K562 (cell line): Measurements from ENCODE around the gene ZNF800. TPM values are rescaled to one million over a fixed set of nuclear protein-coding genes. Genes with fewer than 3 reads are reported as not detected.
A peak's percentile ranks its signal among the peaks of the same experiment; 100 is the strongest.

Source experiments
- BMI1 ChIP-seq: fragments of 150-350 bp; IDR thresholded peaks from 2 replicates; pipeline ENCODE4 v1.6.1; 2014; ENCODE audit warnings: low read length
- CBX5 ChIP-seq: IDR thresholded peaks from 2 replicates; pipeline ENCODE4 v1.6.1; 2014; ENCODE audit warnings: low read depth, borderline replicate concordance
- CTCFL ChIP-seq: IDR thresholded peaks from 2 replicates; pipeline ENCODE4 v1.6.1; 2011; ENCODE audit warnings: borderline replicate concordance, low read depth, mild to moderate bottlenecking, moderate library complexity, low read length; ENCODE audit not compliant: insufficient read depth, poor library complexity, severe bottlenecking
- EP300 ChIP-seq: IDR thresholded peaks from 2 replicates; pipeline ENCODE4 v1.6.1; 2012; ENCODE audit warnings: low read length, improper control_type of control experiment
- HMG20B ChIP-seq: fragments of 250-450 bp; sonication (Bioruptor Pico); IDR thresholded peaks from 2 replicates; pipeline ENCODE4 v1.5.0; 2021; ENCODE audit warnings: mild to moderate bottlenecking
- RBBP5 ChIP-seq: fragments of 200-600 bp; sonication (generic); IDR thresholded peaks from 2 replicates; pipeline ENCODE4 v1.6.1; 2012; ENCODE audit warnings: borderline replicate concordance, mild to moderate bottlenecking, low read length, control low read depth, inconsistent platforms; ENCODE audit not compliant: insufficient read depth, poor library complexity, severe bottlenecking
- RBM22 ChIP-seq: fragments of 200-400 bp; formaldehyde crosslinking; IDR thresholded peaks from 2 replicates; pipeline ENCODE4 v1.6.1; 2018; ENCODE audit warnings: low read length, low read depth; ENCODE audit not compliant: poor library complexity, severe bottlenecking
- RNF219 ChIP-seq: fragments of 250-450 bp; sonication (Bioruptor Pico); IDR thresholded peaks from 2 replicates; pipeline ENCODE4 v1.5.0; 2022; ENCODE audit warnings: mild to moderate bottlenecking
- SFPQ ChIP-seq: fragments of 200-400 bp; formaldehyde crosslinking; IDR thresholded peaks from 2 replicates; pipeline ENCODE4 v1.6.1; 2017; ENCODE audit warnings: mild to moderate bottlenecking, low read depth, low read length, moderate library complexity
- SIN3B ChIP-seq: fragments of 450-650 bp; IDR thresholded peaks from 2 replicates; pipeline ENCODE4 v1.6.1; 2017; ENCODE audit warnings: low read depth, mild to moderate bottlenecking, moderate library complexity
- SLC30A9 ChIP-seq: fragments of 250-450 bp; sonication (Bioruptor Pico); IDR thresholded peaks from 2 replicates; pipeline ENCODE4 v1.8.0; 2022; ENCODE audit warnings: mild to moderate bottlenecking, moderate library complexity
- TARDBP ChIP-seq: fragments of 450-650 bp; IDR thresholded peaks from 2 replicates; pipeline ENCODE4 v1.6.1; 2016
- TGIF2 ChIP-seq: sonication (generic); formaldehyde crosslinking; IDR thresholded peaks from 2 replicates; pipeline ENCODE4 v1.8.1; 2022; ENCODE audit warnings: mild to moderate bottlenecking, missing genetic modification reagents, moderate library complexity
- ZBTB1 ChIP-seq: sonication (generic); formaldehyde crosslinking; IDR thresholded peaks from 2 replicates; pipeline ENCODE4 v1.8.1; 2023; ENCODE audit warnings: missing genetic modification reagents, low read depth, mild to moderate bottlenecking, borderline replicate concordance
- ZNF224 ChIP-seq: sonication (generic); formaldehyde crosslinking; IDR thresholded peaks from 2 replicates; pipeline ENCODE4 v1.8.0; 2022; ENCODE audit warnings: mild to moderate bottlenecking, missing genetic modification reagents
- ZNF311 ChIP-seq: fragments of 250-450 bp; sonication (Bioruptor Pico); IDR thresholded peaks from 2 replicates; pipeline ENCODE4 v1.4.0; 2020; ENCODE audit warnings: mild to moderate bottlenecking, moderate library complexity
- polyA plus RNA-seq, 8 experiments: library from polyadenylated mRNA; depleted of rRNA in 4 of 8; stranded (reverse) in 5 of 8; unstranded in 3 of 8; fragments of >200 nt; fragmentation: Nextera tagmentation in 2 of 8; fragmentation: Illumina TruSeq in 1 of 8; extraction: Ambion mirVana in 2 of 8; extraction: Trizol in 1 of 8; gene quantifications; 2 replicates each; pipeline versions ENCODE4 v1.2.1 to v1.2.3, GENCODE V29; 2011 to 2014; ENCODE audit warnings: inconsistent platforms in 1 of 8, missing spikeins in 1 of 8
- total RNA-seq, 7 experiments: library from RNA; depleted of rRNA in 6 of 7; stranded (reverse); fragments of >200 nt in 6 of 7; fragmentation: Illumina TruSeq in 2 of 7; extraction: Trizol in 2 of 7; gene quantifications; 2 replicates each; pipeline versions ENCODE4 v1.2.1 to v1.2.3, GENCODE V29; 2011 to 2021; ENCODE audit warnings: low replicate concordance in 1 of 7
- TF ChIP-seq, protein P1 (sequence below): sonication (generic); formaldehyde crosslinking; IDR thresholded peaks from 2 replicates; pipeline ENCODE4 v1.8.0; 2022; ENCODE audit warnings: missing genetic modification reagents, mild to moderate bottlenecking, borderline replicate concordance
- TF ChIP-seq, protein P2 (sequence below): sonication (generic); formaldehyde crosslinking; IDR thresholded peaks from 2 replicates; pipeline ENCODE4 v1.8.0; 2022; ENCODE audit warnings: missing genetic modification reagents, mild to moderate bottlenecking, borderline replicate concordance

Gene ZNF800
- total and polyA plus RNA-seq, 9 of the 15 experiments (the other 6 are each of a cell fraction or from before 2014, with no cell fraction given) = 7.5 to 58.3 (median 33.4) TPM

GRCh38 chr7:127347567-127348246, 44.8 kb downstream of the ZNF800 start (continued):
- peak; percentile 56 for TF ChIP-seq CTCFL
- no peak for TF ChIP-seq HMG20B (CRISPR knock-in tag)
- no peak for TF ChIP-seq EP300
- peak; percentile 67 for TF ChIP-seq RBBP5
- no peak for TF ChIP-seq SFPQ
- TF ChIP-seq ZBTB1 (CRISPR knock-in tag) = no peak
- no peak for TF ChIP-seq ZNF224
- TF ChIP-seq, protein P1, sequence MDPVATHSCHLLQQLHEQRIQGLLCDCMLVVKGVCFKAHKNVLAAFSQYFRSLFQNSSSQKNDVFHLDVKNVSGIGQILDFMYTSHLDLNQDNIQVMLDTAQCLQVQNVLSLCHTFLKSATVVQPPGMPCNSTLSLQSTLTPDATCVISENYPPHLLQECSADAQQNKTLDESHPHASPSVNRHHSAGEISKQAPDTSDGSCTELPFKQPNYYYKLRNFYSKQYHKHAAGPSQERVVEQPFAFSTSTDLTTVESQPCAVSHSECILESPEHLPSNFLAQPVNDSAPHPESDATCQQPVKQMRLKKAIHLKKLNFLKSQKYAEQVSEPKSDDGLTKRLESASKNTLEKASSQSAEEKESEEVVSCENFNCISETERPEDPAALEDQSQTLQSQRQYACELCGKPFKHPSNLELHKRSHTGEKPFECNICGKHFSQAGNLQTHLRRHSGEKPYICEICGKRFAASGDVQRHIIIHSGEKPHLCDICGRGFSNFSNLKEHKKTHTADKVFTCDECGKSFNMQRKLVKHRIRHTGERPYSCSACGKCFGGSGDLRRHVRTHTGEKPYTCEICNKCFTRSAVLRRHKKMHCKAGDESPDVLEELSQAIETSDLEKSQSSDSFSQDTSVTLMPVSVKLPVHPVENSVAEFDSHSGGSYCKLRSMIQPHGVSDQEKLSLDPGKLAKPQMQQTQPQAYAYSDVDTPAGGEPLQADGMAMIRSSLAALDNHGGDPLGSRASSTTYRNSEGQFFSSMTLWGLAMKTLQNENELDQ (CRISPR knock-in tag) = no peak
- TF ChIP-seq CBX5 = 0 out of 2 replicates have a peak, but pooled peaks have one; percentile 45
- TF ChIP-seq RNF219 (CRISPR knock-in tag) = no peak
- no peak for TF ChIP-seq ZNF311 (CRISPR knock-in tag)
- no peak for TF ChIP-seq SLC30A9 (CRISPR knock-in tag)
- TF ChIP-seq SIN3B = 0 out of 2 replicates have a peak, but pooled peaks have one; percentile 37
- TF ChIP-seq TARDBP = no peak; the same call in 1 of the 2 replicates
- TF ChIP-seq, protein P2, sequence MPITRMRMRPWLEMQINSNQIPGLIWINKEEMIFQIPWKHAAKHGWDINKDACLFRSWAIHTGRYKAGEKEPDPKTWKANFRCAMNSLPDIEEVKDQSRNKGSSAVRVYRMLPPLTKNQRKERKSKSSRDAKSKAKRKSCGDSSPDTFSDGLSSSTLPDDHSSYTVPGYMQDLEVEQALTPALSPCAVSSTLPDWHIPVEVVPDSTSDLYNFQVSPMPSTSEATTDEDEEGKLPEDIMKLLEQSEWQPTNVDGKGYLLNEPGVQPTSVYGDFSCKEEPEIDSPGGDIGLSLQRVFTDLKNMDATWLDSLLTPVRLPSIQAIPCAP = no peak
- TF ChIP-seq BMI1 = no peak
- peak; percentile 54 for TF ChIP-seq RBM22
- no peak for TF ChIP-seq TGIF2
